ENCODE results near the gene SACS. TPM values are rescaled to one million over a fixed set of nuclear protein-coding genes. Genes with fewer than 3 reads are reported as not detected.

SACS gene
- total and polyA plus RNA-seq, 2 donors (not counting 3 experiments of a cell fraction or from before 2014, with no cell fraction given), result 14.8 to 72.7 TPM

- FAIRE-seq, result peak; percentile 91
- TF ChIP-seq EZH2 (IDR thresholded peaks at IDR 0.05; ENCODE audit: borderline replicate concordance, low read depth, low read length, severe bottlenecking) (no peak), POLR2AphosphoS5 (IDR thresholded peaks at IDR 0.05; ENCODE audit: insufficient read depth, low read depth, low read length) (peak; percentile 33), GATA2 (IDR thresholded peaks at IDR 0.05; ENCODE audit: insufficient read depth, insufficient read length, low read depth, low read length) (peak; percentile 40), JUN (IDR thresholded peaks at IDR 0.05; ENCODE audit: borderline replicate concordance, insufficient read depth, insufficient read length, low read depth) (peak; percentile 86), FOS (IDR thresholded peaks at IDR 0.05; ENCODE audit: borderline replicate concordance, insufficient read depth, low read length) (peak; percentile 98), MYC (IDR thresholded peaks at IDR 0.05; ENCODE audit: low read depth, low read length) (no peak)
- POLR2A ChIA-PET, result interaction anchor here (0.7 kb wide), 1 partner anchor 105 kb away, joined by 3 read pairs; no protein-coding TSS in a partner anchor
- peak; percentile 92 for DNase-seq (ENCODE audit: low read depth, low spot score)
- H3K4me3 ChIP-seq (replicated peaks in 1 of 3; ENCODE audit: insufficient read depth in 1 of 3, low read depth in 1 of 3, low read length in 3 of 3), result peak overlapping the region in 1 of 3 experiments; percentile 30
- peak overlapping the region; percentile 98 for H3K27ac ChIP-seq (ENCODE audit: insufficient read depth, low read depth, low read length)
- no peaks in the 10 kb centered on the region for H3K79me2 ChIP-seq (ENCODE audit: control insufficient read depth, insufficient read depth, low read length)
- peaks cover 41% of the 10 kb centered on the region for H3K4me1 ChIP-seq (ENCODE audit: control insufficient read depth, extremely low read depth, insufficient read depth, low read length)
- H3K4me2 ChIP-seq (ENCODE audit: insufficient read depth, low read length), result peak overlapping the region; percentile 70
- H3K9me1 ChIP-seq (replicated peaks; ENCODE audit: control insufficient read depth, extremely low read depth, insufficient read depth, low read length), result no peaks in the 10 kb centered on the region
- peak overlapping the region; percentile 87 for H3K9ac ChIP-seq (replicated peaks; ENCODE audit: extremely low read depth, insufficient read depth, low read length)
- CTCF ChIA-PET, result interaction anchor here (1.1 to 3.8 kb wide), 2 partner anchors 54 to 1684 kb away, joined by 3 to 45 read pairs; no protein-coding TSS in a partner anchor
- no TSS peak for BruUV-seq (replicated peaks)
- intact Hi-C loops (cut with micrococcal nuclease), result loop anchor here (2.0 to 5.0 kb wide), 3 partner anchors 53 to 566 kb away; partner anchors contain the start of gene MIPEP
- no peaks in the 10 kb centered on the region for H3K36me3 ChIP-seq (ENCODE audit: control insufficient read depth in 2 of 2, extremely low read depth in 1 of 2, insufficient read depth in 2 of 2, low read length in 2 of 2)
- no peaks in the 10 kb centered on the region for H3K9me3 ChIP-seq (replicated peaks; ENCODE audit: control insufficient read depth, insufficient read depth, low read length)
- no peaks in the 10 kb centered on the region for H3K27me3 ChIP-seq (ENCODE audit: control insufficient read depth in 2 of 2, insufficient read depth in 2 of 2, low read length in 2 of 2)
- dilution Hi-C loops (cut with MboI; ENCODE audit: extremely low pct_ligation_motif_present, low sequenced_read_pairs), result no loop called here
- peak overlapping the region; percentile 41 for H2AFZ ChIP-seq (ENCODE audit: low read depth, low read length)
- H4K20me1 ChIP-seq (replicated peaks; ENCODE audit: control insufficient read depth, extremely low read depth, insufficient read depth, low read length), result no peaks in the 10 kb centered on the region
These were observed 111.8 kb downstream of the SACS start for GRCh38 chr13:23321535-23322241.
